Measurements from ENCODE around the gene TMEM201. TPM values are rescaled to one million over a fixed set of nuclear protein-coding genes. Genes with fewer than 3 reads are reported as not detected.

TMEM201 gene
- polyA plus RNA-seq, 2 of the 4 experiments (the other 2 are of a cell fraction): 1.9 to 8.7 TPM

GRCh38 chr1:9611716-9612115 lies 23.0 kb downstream of the TMEM201 start:
- POLR2A ChIA-PET: no interaction called here
- CTCF ChIA-PET: no interaction called here

DNA sequence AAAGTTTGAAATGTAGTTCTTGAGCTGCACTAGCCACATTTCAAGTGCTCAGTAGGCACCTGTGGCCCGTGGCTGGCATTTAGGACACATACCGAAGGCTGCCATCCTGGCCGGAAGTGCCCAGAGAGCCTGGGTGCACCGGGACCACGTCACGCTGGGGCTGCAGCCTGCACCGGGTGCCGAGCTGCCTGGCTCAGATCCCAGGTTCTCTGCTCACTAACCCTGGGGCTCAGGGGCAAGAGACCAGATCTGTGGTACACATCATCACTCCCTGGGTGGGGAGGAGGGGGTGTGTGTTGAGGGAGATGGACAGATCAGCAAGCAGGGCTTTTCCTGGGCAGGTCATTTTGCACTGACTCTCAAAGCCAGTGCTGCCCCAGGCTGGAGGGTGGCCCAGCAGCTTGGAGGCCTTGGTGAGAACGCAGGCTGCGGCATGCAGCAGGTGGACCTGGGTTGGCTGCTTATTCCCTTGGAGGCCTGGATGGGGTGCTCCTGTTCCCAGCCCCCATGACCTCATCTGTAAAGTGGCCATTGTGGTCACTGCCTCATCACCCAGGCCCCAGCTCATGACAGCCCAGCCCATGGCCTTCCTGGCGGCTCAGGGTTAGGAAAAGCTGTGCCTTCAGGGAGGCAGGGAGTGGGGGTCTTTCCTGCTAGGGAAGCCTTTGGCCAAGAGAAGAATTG lies 23.6 kb downstream of the TMEM201 start:
- ChIA-PET CTCF (no interaction called here), POLR2A (no interaction called here)
- FAIRE-seq: no peak
- Histone ChIP-seq H3K9me3 (no peaks in the 10 kb centered on the region), H3K27ac (no peak overlapping the region), H3K4me2 (no peak overlapping the region), H3K4me3 (no peak overlapping the region), H3K4me1 (no peaks in the 10 kb centered on the region)
- ATAC-seq: no peak
- no peak for TF ChIP-seq HOXB13 (CRISPR knock-in tag; IDR thresholded peaks at IDR 0.05; ENCODE audit: low read depth)
- no peak for TF ChIP-seq RCOR1 (IDR thresholded peaks at IDR 0.05; ENCODE audit: low read depth, low read length)
- no peak for TF ChIP-seq HDAC2 (IDR thresholded peaks at IDR 0.05)
- TF ChIP-seq REST (IDR thresholded peaks at IDR 0.05): no peak
- no peak for TF ChIP-seq NPAS2 (CRISPR knock-in tag; IDR thresholded peaks at IDR 0.05; ENCODE audit: borderline replicate concordance)
- no peak for TF ChIP-seq GATA3 (IDR thresholded peaks at IDR 0.05; ENCODE audit: borderline replicate concordance)
- no peak for TF ChIP-seq CBX8 (IDR thresholded peaks at IDR 0.05)
- TF ChIP-seq, protein P1, sequence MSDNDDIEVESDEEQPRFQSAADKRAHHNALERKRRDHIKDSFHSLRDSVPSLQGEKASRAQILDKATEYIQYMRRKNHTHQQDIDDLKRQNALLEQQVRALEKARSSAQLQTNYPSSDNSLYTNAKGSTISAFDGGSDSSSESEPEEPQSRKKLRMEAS (IDR thresholded peaks at IDR 0.05): no peak
- no peak for TF ChIP-seq ZNF302 (CRISPR knock-in tag; IDR thresholded peaks at IDR 0.05)
- TF ChIP-seq MYC (IDR thresholded peaks at IDR 0.05; ENCODE audit: borderline replicate concordance, low read length): no peak
- no peak for TF ChIP-seq TFCP2L1 (CRISPR knock-in tag; IDR thresholded peaks at IDR 0.05)
- no peak for TF ChIP-seq NFE2L2 (conservative IDR thresholded peaks at IDR 0.05; ENCODE audit: low read length)
- no peak for TF ChIP-seq POLR2AphosphoS2 (conservative IDR thresholded peaks at IDR 0.05; ENCODE audit: low read length)
- TF ChIP-seq HOXA7 (CRISPR knock-in tag; IDR thresholded peaks at IDR 0.05): no peak
- TF ChIP-seq RNF2 (IDR thresholded peaks at IDR 0.05; ENCODE audit: borderline replicate concordance, low read depth): no peak
- no peak for TF ChIP-seq HOXB5 (CRISPR knock-in tag; IDR thresholded peaks at IDR 0.05)
- 97% methylated on average over 7 of the region's 11 CpGs for WGBS (ENCODE audit: missing lambda C conversion rate)
- DNase-seq (ENCODE audit: low read depth in 1 of 2, low spot score in 1 of 2): no peak

More at GRCh38 chr1:9611716-9612115, 23.0 kb downstream of the TMEM201 start:
- no peak overlapping the region for H3K4me2 ChIP-seq
- no peak for ATAC-seq
- no peaks in the 10 kb centered on the region for H3K9me3 ChIP-seq
- 98% methylated on average over 6 of the region's 13 CpGs for WGBS (ENCODE audit: missing lambda C conversion rate)
- H3K27ac ChIP-seq: no peak overlapping the region
- no peak overlapping the region for H3K4me3 ChIP-seq
- FAIRE-seq: no peak
- no peak for DNase-seq (ENCODE audit: low read depth in 1 of 2, low spot score in 1 of 2)
- TF ChIP-seq POLR2A (IDR thresholded peaks at IDR 0.05; ENCODE audit: low read length) (no peak), PBX3 (IDR thresholded peaks at IDR 0.05) (no peak), KDM5A (IDR thresholded peaks at IDR 0.05) (no peak), HMGXB4 (CRISPR knock-in tag; IDR thresholded peaks at IDR 0.05; ENCODE audit: borderline replicate concordance) (no peak), JUN (IDR thresholded peaks at IDR 0.05) (no peak), EHF (CRISPR knock-in tag; IDR thresholded peaks at IDR 0.05) (no peak), RNF2 (IDR thresholded peaks at IDR 0.05; ENCODE audit: borderline replicate concordance, low read depth) (no peak), ESRRA (IDR thresholded peaks at IDR 0.05; ENCODE audit: borderline replicate concordance, low read length) (no peak)
- TF ChIP-seq, protein P2, sequence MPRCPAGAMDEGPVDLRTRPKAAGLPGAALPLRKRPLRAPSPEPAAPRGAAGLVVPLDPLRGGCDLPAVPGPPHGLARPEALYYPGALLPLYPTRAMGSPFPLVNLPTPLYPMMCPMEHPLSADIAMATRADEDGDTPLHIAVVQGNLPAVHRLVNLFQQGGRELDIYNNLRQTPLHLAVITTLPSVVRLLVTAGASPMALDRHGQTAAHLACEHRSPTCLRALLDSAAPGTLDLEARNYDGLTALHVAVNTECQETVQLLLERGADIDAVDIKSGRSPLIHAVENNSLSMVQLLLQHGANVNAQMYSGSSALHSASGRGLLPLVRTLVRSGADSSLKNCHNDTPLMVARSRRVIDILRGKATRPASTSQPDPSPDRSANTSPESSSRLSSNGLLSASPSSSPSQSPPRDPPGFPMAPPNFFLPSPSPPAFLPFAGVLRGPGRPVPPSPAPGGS (IDR thresholded peaks at IDR 0.05): no peak
- TF ChIP-seq, protein P3, sequence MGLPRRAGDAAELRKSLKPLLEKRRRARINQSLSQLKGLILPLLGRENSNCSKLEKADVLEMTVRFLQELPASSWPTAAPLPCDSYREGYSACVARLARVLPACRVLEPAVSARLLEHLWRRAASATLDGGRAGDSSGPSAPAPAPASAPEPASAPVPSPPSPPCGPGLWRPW (IDR thresholded peaks at IDR 0.05): no peak
- H3K4me1 ChIP-seq: no peaks in the 10 kb centered on the region

Measured in A549 (cell line).